CD4-positive, alpha-beta T cell (primary cell): ENCODE results near the gene BCL2. TPM values are rescaled to one million over a fixed set of nuclear protein-coding genes. Genes with fewer than 3 reads are reported as not detected.

Experiments used
- ATAC-seq: fragments of 200-7000 bp; cut with Tn5 transposase; one replicate; pipeline ENCODE4 v1.10.0; 2022; ENCODE audit warnings: mild to moderate bottlenecking; ENCODE audit not compliant: poor library complexity
- CTCF ChIA-PET: fragments of 350-600 bp; sonication (Branson Sonifier 250); formaldehyde crosslinking; loops from one replicate; lab custom pipeline; 2021; ENCODE audit warnings: antibody characterized with exemption, inconsistent platforms; lab: Charles Lee
- POLR2A ChIA-PET: fragments of 350-600 bp; sonication (Branson Sonifier 250); formaldehyde crosslinking; loops from one replicate; lab custom pipeline; 2021; ENCODE audit warnings: antibody characterized with exemption, inconsistent platforms; lab: Charles Lee
- DNase-seq, 14 experiments: peaks; one replicate each; pipeline ENCODE4 v3.0.0-alpha.2; 2013 to 2020; ENCODE audit warnings: mixed read lengths in 2 of 14
- H3K27ac ChIP-seq, 2 donors: one replicate each; pipeline versions ENCODE4 v1.5.1 to v1.7.0; 2013; ENCODE audit warnings: low read length in 2 of 2, low read depth in 1 of 2, mild to moderate bottlenecking in 1 of 2
- H3K27me3 ChIP-seq, 2 experiments: 1 replicate in 1 of 2; 2 replicates in 1 of 2; pipeline versions ENCODE4 v1.6.1 to v1.7.0; 2013; ENCODE audit warnings: low read length in 2 of 2, control low read depth in 1 of 2, mild to moderate bottlenecking in 1 of 2, moderate library complexity in 1 of 2; ENCODE audit not compliant: insufficient read depth in 2 of 2, control insufficient read depth in 1 of 2
- H3K36me3 ChIP-seq: one replicate; pipeline ENCODE4 v1.6.1; 2013; ENCODE audit warnings: low read length, control low read depth; ENCODE audit not compliant: insufficient read depth
- H3K4me1 ChIP-seq: one replicate; pipeline ENCODE4 v1.6.1; 2013; ENCODE audit warnings: low read length, control low read depth; ENCODE audit not compliant: insufficient read depth
- H3K4me3 ChIP-seq: one replicate; pipeline ENCODE4 v1.5.1; 2013; ENCODE audit warnings: mild to moderate bottlenecking, low read length, moderate library complexity
- H3K9me3 ChIP-seq, 2 experiments: 1 replicate in 1 of 2; 2 replicates in 1 of 2; pipeline versions ENCODE4 v1.6.1 to v1.7.0; 2013; ENCODE audit warnings: low read length in 2 of 2, mild to moderate bottlenecking in 2 of 2, control low read depth in 1 of 2, moderate library complexity in 1 of 2; ENCODE audit not compliant: control insufficient read depth in 1 of 2, insufficient read depth in 1 of 2
- H3K27ac Mint-ChIP-seq: one replicate; pipeline ENCODE4 v1.8.0; 2020; ENCODE audit warnings: mixed read lengths
- H3K27me3 Mint-ChIP-seq: one replicate; pipeline ENCODE4 v1.8.0; 2021; ENCODE audit warnings: mixed read lengths
- H3K36me3 Mint-ChIP-seq: one replicate; pipeline ENCODE4 v1.8.0; 2021; ENCODE audit warnings: low read depth, mixed read lengths
- H3K4me1 Mint-ChIP-seq: one replicate; pipeline ENCODE4 v1.8.0; 2021; ENCODE audit warnings: low read depth, mixed read lengths
- H3K4me3 Mint-ChIP-seq: one replicate; pipeline ENCODE4 v1.8.0; 2020; ENCODE audit warnings: mild to moderate bottlenecking, mixed read lengths
- H3K9me3 Mint-ChIP-seq: one replicate; pipeline ENCODE4 v1.8.0; 2020; ENCODE audit warnings: mixed read lengths
- intact Hi-C, 2 experiments: fragments of 100-400 bp; cut with DNase I in 1 of 2; cut with micrococcal nuclease in 1 of 2; formaldehyde crosslinking; loops; one replicate each; pipeline versions ENCODE4 v1.15.1 to v1.9.0; 2023 to 2025; cut with DNase I, micrococcal nuclease
- total RNA-seq, 174 experiments: library from RNA in 2 of 174; stranded (reverse) in 2 of 174; gene quantifications; one replicate each; pipeline ENCODE4 v1.2.3 and lab custom pipeline; 2021 to 2026
- TF ChIP-seq, protein P1 (sequence below): fragments of 200-600 bp; IDR thresholded peaks from one replicate; pipeline ENCODE4 v1.8.0; 2022; ENCODE audit warnings: antibody characterized with exemption, mild to moderate bottlenecking

BCL2 gene
- total RNA-seq, 2 experiments from 2014 or later: 40.1 to 40.3 TPM

DNA sequence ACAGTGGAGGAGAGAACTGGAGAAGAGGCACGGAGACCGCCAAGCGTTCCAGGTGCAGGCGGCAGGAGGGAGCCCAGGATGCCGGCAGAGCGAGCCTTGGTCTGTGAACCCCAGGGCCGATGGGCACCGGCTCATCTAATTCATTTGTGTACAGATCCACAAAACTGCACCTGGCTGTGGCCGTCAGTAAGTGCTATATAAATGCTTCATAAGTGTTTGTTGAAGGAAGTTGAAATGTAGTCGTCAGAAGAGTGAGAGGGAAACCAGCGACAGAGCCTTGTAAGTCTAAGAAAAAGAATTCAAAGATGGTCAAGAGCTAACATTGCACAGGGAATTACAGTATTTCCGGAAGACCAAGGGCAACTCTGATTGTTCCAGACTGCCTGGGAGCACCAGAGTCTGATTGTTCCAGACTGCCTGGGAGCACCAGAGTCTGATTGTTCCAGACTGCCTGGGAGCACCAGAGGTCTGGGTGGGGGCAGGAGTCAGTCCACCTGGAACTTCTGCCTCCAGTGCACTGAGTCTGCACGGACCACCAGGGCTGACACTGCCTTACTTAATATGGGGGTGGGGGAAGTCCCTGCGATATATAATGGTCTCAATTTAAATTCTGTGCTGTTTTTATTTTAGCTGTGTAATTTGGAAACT, 112.3 kb downstream of the BCL2 start:
- no peaks in the 10 kb centered on the region for H3K27me3 Mint-ChIP-seq
- H3K4me3 Mint-ChIP-seq: peak overlapping the region; percentile 68
- H3K27ac ChIP-seq: peak overlapping the region; percentile 47 to 51
- intact Hi-C loops: loop anchor here in 1 of 2 experiments (5.0 kb wide), 1 partner anchor 110 kb away; the partner anchor contains the start of gene BCL2
- no peaks in the 10 kb centered on the region for H3K9me3 Mint-ChIP-seq
- DNase-seq (peak in 1 of 14 experiments; percentile 28), ATAC-seq (peak; percentile 63)
- ChIA-PET CTCF (interaction anchor here (1.5 to 2.7 kb wide), 2 partner anchors 52 to 111 kb away, joined by 3 to 10 read pairs; no protein-coding TSS in a partner anchor), POLR2A (interaction anchor here (1.4 to 1.8 kb wide), 2 partner anchors 9 to 10 kb away, joined by 4 read pairs; no protein-coding TSS in a partner anchor)
- H3K36me3 Mint-ChIP-seq: no peaks in the 10 kb centered on the region
- TF ChIP-seq, protein P1, sequence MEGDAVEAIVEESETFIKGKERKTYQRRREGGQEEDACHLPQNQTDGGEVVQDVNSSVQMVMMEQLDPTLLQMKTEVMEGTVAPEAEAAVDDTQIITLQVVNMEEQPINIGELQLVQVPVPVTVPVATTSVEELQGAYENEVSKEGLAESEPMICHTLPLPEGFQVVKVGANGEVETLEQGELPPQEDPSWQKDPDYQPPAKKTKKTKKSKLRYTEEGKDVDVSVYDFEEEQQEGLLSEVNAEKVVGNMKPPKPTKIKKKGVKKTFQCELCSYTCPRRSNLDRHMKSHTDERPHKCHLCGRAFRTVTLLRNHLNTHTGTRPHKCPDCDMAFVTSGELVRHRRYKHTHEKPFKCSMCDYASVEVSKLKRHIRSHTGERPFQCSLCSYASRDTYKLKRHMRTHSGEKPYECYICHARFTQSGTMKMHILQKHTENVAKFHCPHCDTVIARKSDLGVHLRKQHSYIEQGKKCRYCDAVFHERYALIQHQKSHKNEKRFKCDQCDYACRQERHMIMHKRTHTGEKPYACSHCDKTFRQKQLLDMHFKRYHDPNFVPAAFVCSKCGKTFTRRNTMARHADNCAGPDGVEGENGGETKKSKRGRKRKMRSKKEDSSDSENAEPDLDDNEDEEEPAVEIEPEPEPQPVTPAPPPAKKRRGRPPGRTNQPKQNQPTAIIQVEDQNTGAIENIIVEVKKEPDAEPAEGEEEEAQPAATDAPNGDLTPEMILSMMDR: no peak
- H3K4me3 ChIP-seq: peak overlapping the region; percentile 31
- no peaks in the 10 kb centered on the region for H3K27me3 ChIP-seq
- peaks cover 4% of the 10 kb centered on the region for H3K36me3 ChIP-seq
- peak overlapping the region; percentile 99 for H3K27ac Mint-ChIP-seq
- H3K4me1 Mint-ChIP-seq: peaks cover 94% of the 10 kb centered on the region
- H3K9me3 ChIP-seq: no peaks in the 10 kb centered on the region
- peaks cover 80% of the 10 kb centered on the region for H3K4me1 ChIP-seq

DNA sequence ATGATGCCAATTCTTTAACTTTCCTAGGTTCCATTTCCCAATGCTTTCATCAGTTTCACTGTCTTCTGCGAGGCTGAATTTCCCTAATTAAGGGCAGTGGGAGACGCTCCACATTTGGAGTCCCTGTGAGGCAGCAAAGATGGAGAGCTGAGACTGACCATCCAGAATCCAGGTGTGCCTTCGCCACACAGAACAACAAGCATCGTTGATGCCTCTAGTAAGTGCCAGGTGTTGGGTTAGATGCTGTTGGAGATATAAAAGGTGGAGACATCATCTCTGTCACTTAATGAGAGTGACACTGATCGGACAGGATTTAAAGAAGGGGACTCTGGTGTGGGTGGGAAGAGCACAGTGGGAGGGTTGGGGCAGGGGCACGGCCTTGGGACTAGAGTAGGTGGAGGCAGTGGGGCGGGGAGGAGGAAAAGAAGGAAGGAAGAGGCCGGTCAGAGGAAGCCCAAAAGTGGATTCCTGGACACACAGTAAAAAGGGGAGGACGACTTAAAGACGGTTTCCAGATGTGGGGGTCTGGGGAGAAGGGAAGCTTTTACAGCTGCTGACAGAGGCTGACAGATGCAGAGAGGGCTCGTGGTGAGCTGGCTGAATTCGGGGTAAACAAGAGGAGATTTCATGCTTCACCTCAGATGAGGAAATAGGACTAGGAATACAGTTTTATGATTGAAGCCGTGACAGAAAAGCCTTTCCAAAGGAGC, 113.0 kb downstream of the BCL2 start:
- Mint-ChIP-seq H3K36me3 (no peaks in the 10 kb centered on the region), H3K9me3 (no peaks in the 10 kb centered on the region), H3K27ac (peak overlapping the region; percentile 99), H3K27me3 (no peaks in the 10 kb centered on the region), H3K4me3 (peak overlapping the region; percentile 68), H3K4me1 (peaks cover 91% of the 10 kb centered on the region)
- Histone ChIP-seq H3K27me3 (no peaks in the 10 kb centered on the region), H3K4me1 (peaks cover 79% of the 10 kb centered on the region), H3K27ac (peak overlapping the region; percentile 47 to 51), H3K9me3 (no peaks in the 10 kb centered on the region), H3K36me3 (peaks cover 4% of the 10 kb centered on the region), H3K4me3 (peak overlapping the region; percentile 31)
- ChIA-PET POLR2A (interaction anchor here (1.0 to 1.8 kb wide), 2 partner anchors 10 to 52 kb away, joined by 3 to 4 read pairs; no protein-coding TSS in a partner anchor), CTCF (interaction anchor here (1.1 to 2.7 kb wide), 3 partner anchors 51 to 112 kb away, joined by 3 to 10 read pairs (median 3); no protein-coding TSS in a partner anchor)
- intact Hi-C loops: loop anchor here in 1 of 2 experiments (5.0 kb wide), 1 partner anchor 111 kb away; the partner anchor contains the start of gene BCL2
- ATAC-seq (no peak), DNase-seq (no peak)
- TF ChIP-seq, protein P1: no peak

DNA sequence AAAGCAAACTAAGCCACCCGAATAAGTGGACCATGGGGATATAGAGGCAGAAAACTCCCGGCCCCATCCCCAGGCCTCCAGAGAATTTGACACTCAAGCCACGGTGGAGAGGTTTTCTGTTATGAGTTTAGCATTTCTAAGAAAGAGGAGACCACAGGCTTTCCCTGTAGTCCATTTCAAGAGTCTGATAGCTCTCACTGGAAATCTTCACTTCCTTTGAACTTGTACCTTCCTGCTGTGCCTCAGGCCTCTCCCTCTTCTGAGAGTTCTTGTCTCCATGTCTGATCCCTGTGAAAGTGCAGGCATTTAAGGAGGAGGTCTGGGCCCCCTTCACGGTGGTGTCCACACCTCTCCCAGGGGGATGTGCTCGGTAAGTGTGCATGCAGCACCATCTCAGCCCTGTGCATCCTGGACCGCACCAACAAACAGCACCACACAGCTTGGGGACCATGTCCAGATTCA, 113.7 kb downstream of the BCL2 start:
- Histone ChIP-seq H3K36me3 (peaks cover 4% of the 10 kb centered on the region), H3K27ac (peak overlapping the region in 1 of 2 donors; percentile 50), H3K4me3 (peak overlapping the region; percentile 8), H3K4me1 (peaks cover 75% of the 10 kb centered on the region), H3K9me3 (no peaks in the 10 kb centered on the region), H3K27me3 (no peaks in the 10 kb centered on the region)
- Mint-ChIP-seq H3K27ac (peak overlapping the region; percentile 99), H3K4me1 (peaks cover 91% of the 10 kb centered on the region), H3K36me3 (no peaks in the 10 kb centered on the region), H3K4me3 (peak overlapping the region; percentile 68), H3K9me3 (no peaks in the 10 kb centered on the region), H3K27me3 (no peaks in the 10 kb centered on the region)
- TF ChIP-seq, protein P1: no peak
- ChIA-PET POLR2A (interaction anchor here (0.8 to 2.7 kb wide), 4 partner anchors 11 to 113 kb away, joined by 3 to 8 read pairs (median 4); no protein-coding TSS in a partner anchor), CTCF (interaction anchor here (1.1 to 1.3 kb wide), 3 partner anchors 19 to 112 kb away, joined by 3 to 4 read pairs (median 3); no protein-coding TSS in a partner anchor)
- DNase-seq (peak in 1 of 14 experiments; percentile 40), ATAC-seq (no peak)
- intact Hi-C loops: loop anchor here in 1 of 2 experiments (5.0 kb wide), 1 partner anchor 111 kb away; the partner anchor contains the start of gene BCL2
